ENCODE measurements around the gene TMEM61.

- TF ChIP-seq CTCF (IDR thresholded peaks at IDR 0.05) (no peak), POLR2A (IDR thresholded peaks at IDR 0.05) (no peak)
These were observed 38.0 kb downstream of the TMEM61 start for GRCh38 chr1:55018395-55018794.
